IMR-90 (cell line): ENCODE results near the gene FRMD4B. TPM values are rescaled to one million over a fixed set of nuclear protein-coding genes. Genes with fewer than 3 reads are reported as not detected.
A peak's percentile ranks its signal among the peaks of the same experiment; 100 is the strongest.

ENCODE experiments used
- ATAC-seq: fragments of 200-7000 bp; cut with Tn5 transposase; 2 replicates; pipeline ENCODE4 v1.9.1; 2020; ENCODE audit warnings: low read depth, mild to moderate bottlenecking, moderate library complexity
- BruUV-seq: library from RNA; stranded (reverse); fragments of 400-500 nt; replicated peaks from 2 replicates; lab custom pipeline; 2021; lab: Mats Ljungman, UMichigan
- CTCF ChIA-PET: fragments of 300-600 bp; formaldehyde crosslinking; extraction: SDS; loops from one replicate; lab custom pipeline; 2021; ENCODE audit warnings: antibody characterized with exemption; lab: Yijun Ruan, JAX
- POLR2A ChIA-PET: fragments of 300-600 bp; sonication (Branson Sonifier 250); formaldehyde crosslinking; loops from one replicate; lab custom pipeline; 2022; ENCODE audit warnings: antibody characterized with exemption; ENCODE audit not compliant: unreplicated experiment; lab: Charles Lee
- DNase-seq: peaks from one replicate; pipeline ENCODE4 v3.0.0; 2013
- H2AFZ ChIP-seq: replicated peaks from 2 replicates; pipeline ENCODE3; 2013; ENCODE audit warnings: low read length, mild to moderate bottlenecking; ENCODE audit not compliant: poor library complexity
- H2AK5ac ChIP-seq: 2 replicates; pipeline ENCODE4 v1.6.1; 2013; ENCODE audit warnings: low read depth, low read length, inconsistent platforms
- H2AK9ac ChIP-seq: replicated peaks from 2 replicates; pipeline ENCODE3; 2013; ENCODE audit warnings: mild to moderate bottlenecking, low read depth, low read length, moderate library complexity; ENCODE audit not compliant: poor library complexity
- H2BK120ac ChIP-seq: 2 replicates; pipeline ENCODE4 v1.6.1; 2013; ENCODE audit warnings: low read depth, low read length, inconsistent platforms
- H2BK15ac ChIP-seq: 3 replicates; pipeline ENCODE4 v1.6.1; 2013; ENCODE audit warnings: low read depth, low read length, inconsistent platforms
- H2BK20ac ChIP-seq: 2 replicates; pipeline ENCODE4 v1.6.1; 2013; ENCODE audit warnings: low read depth, mild to moderate bottlenecking, inconsistent platforms, low read length, moderate library complexity
- H2BK5ac ChIP-seq: 2 replicates; pipeline ENCODE4 v1.6.1; 2013; ENCODE audit warnings: mild to moderate bottlenecking, low read depth, low read length, inconsistent platforms; ENCODE audit not compliant: poor library complexity, severe bottlenecking
- H3K14ac ChIP-seq: replicated peaks from 2 replicates; pipeline ENCODE4 v1.6.1; 2013; ENCODE audit warnings: low read depth, low read length, inconsistent platforms
- H3K18ac ChIP-seq: 2 replicates; pipeline ENCODE4 v1.6.1; 2013; ENCODE audit warnings: low read depth, low read length, control low read depth
- H3K23ac ChIP-seq: 2 replicates; pipeline ENCODE4 v1.6.1; 2013; ENCODE audit warnings: low read depth, low read length, inconsistent platforms
- H3K27ac ChIP-seq: 2 replicates; pipeline ENCODE4 v1.5.1; 2013; ENCODE audit warnings: mild to moderate bottlenecking, control low read depth, low read length; ENCODE audit not compliant: insufficient read depth
- H3K27me3 ChIP-seq: 2 replicates; pipeline ENCODE4 v1.6.1; 2013; ENCODE audit warnings: low read length; ENCODE audit not compliant: control insufficient read depth, insufficient read depth
- H3K36me3 ChIP-seq: 2 replicates; pipeline ENCODE4 v1.6.1; 2013; ENCODE audit warnings: low read length, mixed read lengths; ENCODE audit not compliant: control insufficient read depth, insufficient read depth
- H3K4ac ChIP-seq: 2 replicates; pipeline ENCODE4 v1.6.1; 2013; ENCODE audit warnings: low read depth, low read length, inconsistent platforms
- H3K4me1 ChIP-seq: 2 replicates; pipeline ENCODE4 v1.6.1; 2013; ENCODE audit warnings: low read length, mixed read lengths; ENCODE audit not compliant: control insufficient read depth, insufficient read depth
- H3K4me2 ChIP-seq: 2 replicates; pipeline ENCODE4 v1.6.1; 2013; ENCODE audit warnings: low read depth, mild to moderate bottlenecking, control low read depth, low read length, moderate library complexity
- H3K4me3 ChIP-seq: 2 replicates; pipeline ENCODE4 v1.5.1; 2013; ENCODE audit warnings: low read depth, mild to moderate bottlenecking, control low read depth, low read length, moderate library complexity; ENCODE audit not compliant: insufficient read depth
- H3K56ac ChIP-seq: 2 replicates; pipeline ENCODE4 v1.6.1; 2013; ENCODE audit warnings: low read length, inconsistent platforms; ENCODE audit not compliant: insufficient read depth; ENCODE audit errors: extremely low read depth
- H3K79me1 ChIP-seq, 2 experiments: 2 replicates each; pipeline ENCODE4 v1.6.1; 2013; ENCODE audit warnings: low read length in 2 of 2, inconsistent platforms in 1 of 2, low read depth in 1 of 2
- H3K9ac ChIP-seq: 2 replicates; pipeline ENCODE4 v1.6.1; 2013; ENCODE audit warnings: low read depth, low read length, control low read depth
- H3K9me1 ChIP-seq: 2 replicates; pipeline ENCODE4 v1.6.1; 2013; ENCODE audit warnings: low read length, inconsistent platforms; ENCODE audit not compliant: insufficient read depth
- H3K9me3 ChIP-seq: 2 replicates; pipeline ENCODE4 v1.6.1; 2013; ENCODE audit warnings: low read length; ENCODE audit not compliant: control insufficient read depth, insufficient read depth
- H4K20me1 ChIP-seq: 2 replicates; pipeline ENCODE4 v1.6.1; 2013; ENCODE audit warnings: low read length, inconsistent platforms; ENCODE audit not compliant: insufficient read depth
- H4K5ac ChIP-seq: 2 replicates; pipeline ENCODE4 v1.6.1; 2013; ENCODE audit warnings: mild to moderate bottlenecking, low read depth, low read length, control low read depth
- H4K8ac ChIP-seq, 2 experiments: 2 replicates each; pipeline ENCODE4 v1.6.1; 2013; ENCODE audit warnings: low read depth in 2 of 2, low read length in 2 of 2, control low read depth in 1 of 2, inconsistent platforms in 1 of 2
- H4K91ac ChIP-seq: 2 replicates; pipeline ENCODE4 v1.6.1; 2013; ENCODE audit warnings: low read depth, low read length, inconsistent platforms; ENCODE audit not compliant: insufficient read depth
- CEBPB ChIP-seq: IDR thresholded peaks from 2 replicates; pipeline ENCODE4 v1.6.1; 2012; ENCODE audit warnings: low read depth, low read length, improper control_type of control experiment
- CHD1 ChIP-seq: IDR thresholded peaks from 2 replicates; pipeline ENCODE4 v1.6.1; 2012; ENCODE audit warnings: low read depth, low read length, improper control_type of control experiment
- CTCF ChIP-seq: conservative IDR thresholded peaks from 2 replicates; pipeline ENCODE4 v1.5.1; 2012; ENCODE audit warnings: mild to moderate bottlenecking, low read depth, low read length, improper control_type of control experiment
- ELK1 ChIP-seq: fragments of 150-350 bp; IDR thresholded peaks from 2 replicates; pipeline ENCODE4 v1.6.1; 2016; ENCODE audit warnings: low read depth, mild to moderate bottlenecking, low read length, moderate library complexity, borderline replicate concordance
- FOS ChIP-seq: fragments of 150-350 bp; IDR thresholded peaks from 2 replicates; pipeline ENCODE4 v1.6.1; 2016; ENCODE audit warnings: low read depth, low read length
- MAFK ChIP-seq: IDR thresholded peaks from 2 replicates; pipeline ENCODE4 v1.6.1; 2012; ENCODE audit warnings: low read depth, low read length, improper control_type of control experiment
- MAZ ChIP-seq: IDR thresholded peaks from 2 replicates; pipeline ENCODE4 v1.6.1; 2012; ENCODE audit warnings: low read depth, mild to moderate bottlenecking, low read length, improper control_type of control experiment, moderate library complexity, borderline replicate concordance
- MXI1 ChIP-seq: IDR thresholded peaks from 2 replicates; pipeline ENCODE4 v1.6.1; 2012; ENCODE audit warnings: low read depth, mild to moderate bottlenecking, low read length, moderate library complexity, borderline replicate concordance
- NFE2L2 ChIP-seq: fragments of 150-350 bp; IDR thresholded peaks from 2 replicates; pipeline ENCODE4 v1.6.1; 2016; ENCODE audit warnings: low read depth, mild to moderate bottlenecking, low read length
- POLR2A ChIP-seq: IDR thresholded peaks from 2 replicates; pipeline ENCODE4 v1.6.1; 2012; ENCODE audit warnings: mild to moderate bottlenecking, low read depth, low read length
- RAD21 ChIP-seq: IDR thresholded peaks from 2 replicates; pipeline ENCODE4 v1.6.1; 2012; ENCODE audit warnings: low read length, improper control_type of control experiment
- RCOR1 ChIP-seq: IDR thresholded peaks from 2 replicates; pipeline ENCODE4 v1.6.1; 2012; ENCODE audit warnings: mild to moderate bottlenecking, low read length, improper control_type of control experiment; ENCODE audit not compliant: insufficient replicate concordance
- RFX5 ChIP-seq: IDR thresholded peaks from 2 replicates; pipeline ENCODE4 v1.8.0; 2012; ENCODE audit warnings: low read depth, mild to moderate bottlenecking, low read length, moderate library complexity
- SMC3 ChIP-seq: fragments of 150-350 bp; IDR thresholded peaks from 2 replicates; pipeline ENCODE4 v1.6.1; 2016; ENCODE audit warnings: low read depth, mild to moderate bottlenecking, antibody characterized with exemption, low read length, moderate library complexity
- USF2 ChIP-seq: fragments of 150-350 bp; IDR thresholded peaks from 2 replicates; pipeline ENCODE4 v1.6.1; 2017; ENCODE audit warnings: mild to moderate bottlenecking, antibody characterized with exemption, low read length, low read depth
- WGBS, 2 experiments: methylation state at CpG; one replicate each; pipeline versions ENCODE4 v1.1.5 to v1.1.7; 2013; ENCODE audit warnings: missing lambda C conversion rate in 2 of 2; ENCODE audit not compliant: insufficient read length in 1 of 2; ENCODE audit errors: extremely low coverage in 2 of 2; 5-methylcytosine and 5-hydroxymethylcytosine counted together
- dilution Hi-C: fragments of 300-500 bp; cut with HindIII; formaldehyde crosslinking; loops from one replicate; pipeline ENCODE4 v1.14.3; 2018; ENCODE audit warnings: low sequenced_read_pairs; ENCODE audit not compliant: unreplicated experiment
- in situ Hi-C: fragments of 300-500 bp; cut with MboI; formaldehyde crosslinking; loops from 3 replicates; pipeline ENCODE4 v1.14.3; 2019; ENCODE audit warnings: low sequenced_read_pairs, inconsistent platforms, mixed read lengths
- intact Hi-C: fragments of 100-400 bp; cut with micrococcal nuclease; formaldehyde crosslinking; loops from 2 replicates; pipeline ENCODE4 v1.10.0; 2022
- polyA plus RNA-seq, 3 experiments: library from polyadenylated mRNA; depleted of rRNA; stranded (reverse); fragments of >200 nt; gene quantifications; 2 replicates each; pipeline ENCODE4 v1.2.3, GENCODE V29; 2012; ENCODE audit warnings: low replicate concordance in 1 of 3
- total RNA-seq: library from RNA; depleted of rRNA; stranded (reverse); fragments of >200 nt; gene quantifications from 2 replicates; pipeline ENCODE4 v1.2.3, GENCODE V29; 2012

Gene FRMD4B
- total and polyA plus RNA-seq, 2 of the 4 experiments (the other 2 are of a cell fraction), result 0.14 to 0.36 TPM

- Histone ChIP-seq H3K4me3 (no peak overlapping the region), H3K9me3 (no peaks in the 10 kb centered on the region), H3K9ac (no peak overlapping the region), H3K27ac (no peak overlapping the region), H2AK9ac (no peak overlapping the region), H2BK120ac (no peak overlapping the region), H2AFZ (no peak overlapping the region), H3K9me1 (no peaks in the 10 kb centered on the region), H3K23ac (no peak overlapping the region), H2AK5ac (no peak overlapping the region), H2BK15ac (no peak overlapping the region), H3K18ac (no peak overlapping the region), H4K8ac (no peak overlapping the region), H3K14ac (no peak overlapping the region), H2BK5ac (no peak overlapping the region), H3K79me1 (no peaks in the 10 kb centered on the region), H3K4me2 (no peak overlapping the region), H3K4me1 (peaks cover 2% of the 10 kb centered on the region; the same call in 1 of the 2 replicates), H3K4ac (no peak overlapping the region), H3K56ac (no peak overlapping the region), H2BK20ac (no peak overlapping the region), H4K20me1 (no peaks in the 10 kb centered on the region), H3K27me3 (peaks cover 22% of the 10 kb centered on the region), H4K91ac (no peak overlapping the region), H3K36me3 (no peaks in the 10 kb centered on the region), H4K5ac (no peak overlapping the region)
- TF ChIP-seq SMC3 (no peak), RCOR1 (no peak), RFX5 (no peak), CTCF (no peak), CEBPB (no peak), ELK1 (no peak), FOS (no peak), CHD1 (no peak), RAD21 (no peak), USF2 (no peak), MAFK (no peak), NFE2L2 (no peak), MAZ (no peak), MXI1 (no peak), POLR2A (no peak)
- CTCF ChIA-PET, result no interaction called here
- in situ Hi-C loops (no loop called here), intact Hi-C loops (no loop called here), dilution Hi-C loops (no loop called here)
- DNase-seq (peak; percentile 18), ATAC-seq (no peak)
- POLR2A ChIA-PET, result no interaction called here
- WGBS, 2 experiments, result 29% methylated on average over 1 of the region's 3 CpGs; no CpG with 5 or more reads in 1 of the 2 experiments
- BruUV-seq, result no TSS peak
Observed at GRCh38 chr3:69143612-69144011, 242.3 kb downstream of the FRMD4B start.
